KMS-11 (cell line): ENCODE results near the gene CEMIP.

Source experiments
- H2AFZ ChIP-seq: fragments of 200-600 bp; sonication (generic); 2 replicates; pipeline ENCODE4 v1.6.1; 2016; ENCODE audit warnings: antibody characterized with exemption, mixed run types, low read depth
- H3K27ac ChIP-seq: fragments of 200-600 bp; sonication (generic); 2 replicates; pipeline ENCODE4 v1.6.1; 2016; ENCODE audit warnings: mild to moderate bottlenecking, mixed run types
- H3K27me3 ChIP-seq: fragments of 200-600 bp; sonication (generic); 2 replicates; pipeline ENCODE4 v1.6.1; 2017; ENCODE audit warnings: mild to moderate bottlenecking, low read depth, mixed run types, moderate library complexity; ENCODE audit not compliant: insufficient read depth
- H3K36me3 ChIP-seq: fragments of 200-600 bp; sonication (generic); 2 replicates; pipeline ENCODE4 v1.6.1; 2017; ENCODE audit warnings: mild to moderate bottlenecking, mixed run types; ENCODE audit not compliant: insufficient read depth
- H3K4me1 ChIP-seq: fragments of 200-600 bp; sonication (generic); 2 replicates; pipeline ENCODE4 v1.6.1; 2016; ENCODE audit warnings: mild to moderate bottlenecking, low read depth, mixed run types; ENCODE audit not compliant: poor library complexity, severe bottlenecking
- H3K4me2 ChIP-seq: fragments of 200-600 bp; sonication (generic); 2 replicates; pipeline ENCODE4 v1.7.0; 2016; ENCODE audit warnings: mild to moderate bottlenecking, mixed run types
- H3K4me3 ChIP-seq: fragments of 200-600 bp; sonication (generic); IDR thresholded peaks from 2 replicates; pipeline ENCODE4 v1.6.1; 2017; ENCODE audit warnings: low read depth, low read length, mixed read lengths; ENCODE audit not compliant: insufficient read depth
- H3K79me2 ChIP-seq: fragments of 200-600 bp; sonication (generic); 2 replicates; pipeline ENCODE4 v1.6.1; 2016; ENCODE audit warnings: low read depth, mixed run types; ENCODE audit not compliant: insufficient read depth
- H3K9ac ChIP-seq: fragments of 200-600 bp; sonication (generic); 2 replicates; pipeline ENCODE4 v1.6.1; 2016; ENCODE audit warnings: mild to moderate bottlenecking, mixed run types
- H4K20me1 ChIP-seq: fragments of 200-600 bp; sonication (generic); 2 replicates; pipeline ENCODE4 v1.6.1; 2016; ENCODE audit warnings: mild to moderate bottlenecking, mixed run types; ENCODE audit not compliant: insufficient read depth
- TF ChIP-seq, protein P1 (sequence below): fragments of 200-600 bp; sonication (generic); conservative IDR thresholded peaks from 2 replicates; pipeline ENCODE4 v1.6.1; 2017; ENCODE audit warnings: low read depth, mild to moderate bottlenecking, antibody characterized with exemption, low read length, moderate library complexity, mixed read lengths

The CEMIP gene

DNA sequence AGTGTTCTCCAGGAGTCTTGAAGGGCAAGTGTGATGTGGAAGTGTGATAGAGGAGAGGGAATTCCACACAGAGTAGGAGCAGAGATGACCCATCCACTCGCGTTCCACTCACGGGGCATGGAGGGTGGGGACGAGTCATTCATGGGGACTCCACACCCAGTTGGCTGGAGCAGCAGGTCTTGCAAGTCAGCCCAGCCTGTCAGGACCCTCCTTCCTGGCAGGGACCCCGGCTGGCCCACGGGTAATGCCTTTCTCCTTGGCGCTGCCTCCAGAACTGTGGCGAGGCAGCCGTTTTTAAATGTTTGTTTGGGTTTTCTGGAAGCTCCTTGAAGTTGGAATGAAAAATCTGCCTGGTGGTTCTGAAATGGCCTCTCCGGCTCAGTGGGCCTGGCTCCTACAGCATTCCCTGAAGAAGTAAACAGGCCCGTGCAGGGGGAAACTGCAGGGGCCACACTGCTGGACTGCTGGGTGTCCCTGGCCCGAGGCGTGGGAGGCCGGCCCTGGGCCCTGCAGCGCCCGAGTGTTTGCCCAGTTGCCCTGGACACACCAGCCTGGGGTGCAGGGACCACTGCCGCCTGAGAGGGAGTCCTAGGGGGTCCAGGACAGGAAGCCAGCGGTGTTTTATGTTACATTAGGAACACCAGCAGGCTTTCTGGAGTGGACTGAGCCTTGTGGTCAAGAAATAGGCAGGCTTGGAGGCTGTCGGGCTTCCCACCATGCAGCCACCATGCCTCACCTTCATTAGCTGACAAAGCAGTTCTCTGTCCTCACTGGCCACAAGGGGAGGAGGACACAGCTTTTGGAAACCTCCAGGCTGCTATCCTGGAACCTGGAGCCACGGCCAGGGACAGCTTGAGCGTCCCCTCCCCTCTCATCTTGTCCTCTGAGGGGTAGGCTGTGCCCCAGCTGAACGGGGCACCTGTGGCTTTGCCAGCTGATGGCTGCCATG is 61.3 kb downstream of the CEMIP start:
- Histone ChIP-seq H3K4me1 (no peaks in the 10 kb centered on the region), H4K20me1 (no peaks in the 10 kb centered on the region), H3K9ac (no peak overlapping the region), H3K27ac (no peak overlapping the region), H3K4me3 (no peak overlapping the region), H3K36me3 (no peaks in the 10 kb centered on the region), H3K79me2 (no peaks in the 10 kb centered on the region), H3K4me2 (no peak overlapping the region), H3K27me3 (no peaks in the 10 kb centered on the region), H2AFZ (no peak overlapping the region)
- TF ChIP-seq, protein P1, sequence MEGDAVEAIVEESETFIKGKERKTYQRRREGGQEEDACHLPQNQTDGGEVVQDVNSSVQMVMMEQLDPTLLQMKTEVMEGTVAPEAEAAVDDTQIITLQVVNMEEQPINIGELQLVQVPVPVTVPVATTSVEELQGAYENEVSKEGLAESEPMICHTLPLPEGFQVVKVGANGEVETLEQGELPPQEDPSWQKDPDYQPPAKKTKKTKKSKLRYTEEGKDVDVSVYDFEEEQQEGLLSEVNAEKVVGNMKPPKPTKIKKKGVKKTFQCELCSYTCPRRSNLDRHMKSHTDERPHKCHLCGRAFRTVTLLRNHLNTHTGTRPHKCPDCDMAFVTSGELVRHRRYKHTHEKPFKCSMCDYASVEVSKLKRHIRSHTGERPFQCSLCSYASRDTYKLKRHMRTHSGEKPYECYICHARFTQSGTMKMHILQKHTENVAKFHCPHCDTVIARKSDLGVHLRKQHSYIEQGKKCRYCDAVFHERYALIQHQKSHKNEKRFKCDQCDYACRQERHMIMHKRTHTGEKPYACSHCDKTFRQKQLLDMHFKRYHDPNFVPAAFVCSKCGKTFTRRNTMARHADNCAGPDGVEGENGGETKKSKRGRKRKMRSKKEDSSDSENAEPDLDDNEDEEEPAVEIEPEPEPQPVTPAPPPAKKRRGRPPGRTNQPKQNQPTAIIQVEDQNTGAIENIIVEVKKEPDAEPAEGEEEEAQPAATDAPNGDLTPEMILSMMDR, result no peak

DNA sequence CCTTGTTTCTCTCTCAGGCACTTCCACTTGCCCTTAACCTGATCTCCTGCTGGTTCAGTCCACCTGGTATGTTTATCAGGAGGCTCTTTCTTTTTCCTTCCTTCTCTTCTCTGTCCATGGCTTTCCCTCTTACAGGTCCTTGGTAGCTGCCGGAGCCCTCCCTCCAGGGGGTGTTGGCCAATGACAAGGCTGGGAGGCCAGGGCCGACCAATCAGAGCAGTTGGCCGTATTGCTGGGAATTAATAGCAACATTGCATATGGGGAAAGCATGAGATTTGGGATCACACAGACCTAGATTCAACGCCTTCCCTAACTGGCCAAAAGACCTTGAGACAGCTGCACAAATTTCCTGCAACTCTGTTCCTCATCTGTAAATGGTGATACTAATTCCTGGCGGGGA is 62.4 kb downstream of the CEMIP start:
- Histone ChIP-seq H4K20me1 (no peaks in the 10 kb centered on the region), H3K27me3 (no peaks in the 10 kb centered on the region), H3K27ac (no peak overlapping the region), H2AFZ (no peak overlapping the region), H3K4me2 (no peak overlapping the region), H3K4me3 (no peak overlapping the region), H3K4me1 (no peaks in the 10 kb centered on the region), H3K9ac (no peak overlapping the region), H3K79me2 (no peaks in the 10 kb centered on the region), H3K36me3 (no peaks in the 10 kb centered on the region)
- TF ChIP-seq, protein P1, result no peak

DNA sequence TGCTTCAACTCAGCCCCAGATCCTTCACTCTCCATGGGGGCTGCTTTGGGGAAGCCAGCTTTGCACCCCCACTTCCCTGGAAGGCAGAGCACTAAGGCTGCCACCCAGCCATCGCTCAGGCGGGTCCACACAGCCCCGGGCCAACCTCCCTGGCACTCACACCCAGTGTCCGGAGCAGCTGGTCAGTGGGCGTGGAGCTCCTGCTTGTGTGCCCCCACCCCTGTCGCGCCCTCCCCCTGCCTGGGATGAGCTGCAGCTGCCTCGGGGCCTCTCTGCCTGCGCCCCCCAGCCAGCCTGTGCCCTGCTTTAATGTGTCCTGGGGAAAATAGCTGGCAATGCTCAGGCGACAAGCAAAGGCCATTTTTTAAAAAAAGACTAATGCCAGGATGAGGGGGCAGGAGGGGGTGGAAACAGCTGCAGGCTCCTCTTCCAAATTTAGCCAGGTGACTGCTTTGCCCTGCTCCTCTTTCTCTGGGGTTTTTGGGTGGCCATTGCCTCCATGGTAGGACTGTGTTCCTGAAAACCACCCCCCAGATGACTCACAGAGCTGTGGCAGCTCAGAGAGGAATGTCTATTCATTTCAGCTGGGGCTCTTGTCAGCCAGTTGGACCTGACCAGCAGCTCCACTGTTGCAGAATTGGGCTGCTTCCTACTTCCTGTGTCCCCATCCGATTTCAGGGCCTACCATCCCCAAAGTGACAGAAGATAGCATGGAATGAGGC is 65.0 kb downstream of the CEMIP start:
- no peaks in the 10 kb centered on the region for H4K20me1 ChIP-seq
- H3K27me3 ChIP-seq, result no peaks in the 10 kb centered on the region
- no peak overlapping the region for H2AFZ ChIP-seq
- H3K4me2 ChIP-seq, result no peak overlapping the region
- TF ChIP-seq, protein P1, result no peak
- no peaks in the 10 kb centered on the region for H3K79me2 ChIP-seq
- no peaks in the 10 kb centered on the region for H3K36me3 ChIP-seq
- H3K4me1 ChIP-seq, result no peaks in the 10 kb centered on the region
- no peak overlapping the region for H3K9ac ChIP-seq
- H3K27ac ChIP-seq, result no peak overlapping the region
- H3K4me3 ChIP-seq, result no peak overlapping the region

DNA sequence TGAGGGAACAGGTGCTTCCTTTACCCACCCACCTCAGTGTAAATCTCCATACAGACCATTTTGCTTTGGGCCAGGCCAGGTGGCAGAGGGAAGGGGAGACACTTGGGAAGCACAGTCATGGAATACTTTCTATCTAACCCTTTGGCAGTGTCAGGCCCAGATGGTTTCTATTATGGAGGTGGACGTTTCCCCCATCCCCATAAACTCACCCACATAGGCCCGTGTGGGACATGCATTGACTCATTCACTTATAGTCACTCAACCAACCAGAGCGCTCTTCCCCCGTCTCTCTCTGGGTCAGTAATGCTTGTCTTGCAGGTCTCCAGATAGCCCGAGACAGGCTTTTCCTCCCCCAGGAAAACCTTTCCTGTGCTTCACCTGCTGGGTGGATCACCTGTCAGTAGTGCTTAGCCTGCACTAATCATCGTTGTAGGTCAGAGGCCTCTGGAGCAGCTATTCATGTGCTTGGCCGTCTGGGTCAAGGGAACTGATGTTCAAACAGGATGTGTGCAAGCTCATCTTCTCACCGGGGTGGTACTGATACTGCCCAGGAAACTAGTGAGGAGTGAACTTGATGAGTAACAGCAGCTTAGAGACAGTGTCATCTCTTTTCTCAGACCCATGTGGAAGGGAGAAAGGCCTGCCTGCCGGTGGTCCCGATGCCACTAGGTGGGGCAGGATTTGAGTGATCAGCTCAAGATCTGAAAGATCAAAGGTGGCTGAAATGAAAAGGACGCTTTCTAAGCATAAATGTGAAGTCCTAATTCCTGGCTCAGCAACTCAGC is 67.1 kb downstream of the CEMIP start:
- Histone ChIP-seq H3K36me3 (no peaks in the 10 kb centered on the region), H4K20me1 (no peaks in the 10 kb centered on the region), H3K4me2 (no peak overlapping the region), H3K79me2 (no peaks in the 10 kb centered on the region), H3K9ac (no peak overlapping the region), H3K27me3 (no peaks in the 10 kb centered on the region), H2AFZ (no peak overlapping the region), H3K4me3 (no peak overlapping the region), H3K4me1 (no peaks in the 10 kb centered on the region), H3K27ac (no peak overlapping the region)
- TF ChIP-seq, protein P1, result no peak
